Measurements from ENCODE around the gene BORCS6. TPM values are rescaled to one million over a fixed set of nuclear protein-coding genes. Genes with fewer than 3 reads are reported as not detected.

The BORCS6 gene
- total and polyA plus RNA-seq, 2 of the 13 experiments (the other 11 are each of a cell fraction or from before 2014, with no cell fraction given) = 2.0 to 5.1 TPM

DNA sequence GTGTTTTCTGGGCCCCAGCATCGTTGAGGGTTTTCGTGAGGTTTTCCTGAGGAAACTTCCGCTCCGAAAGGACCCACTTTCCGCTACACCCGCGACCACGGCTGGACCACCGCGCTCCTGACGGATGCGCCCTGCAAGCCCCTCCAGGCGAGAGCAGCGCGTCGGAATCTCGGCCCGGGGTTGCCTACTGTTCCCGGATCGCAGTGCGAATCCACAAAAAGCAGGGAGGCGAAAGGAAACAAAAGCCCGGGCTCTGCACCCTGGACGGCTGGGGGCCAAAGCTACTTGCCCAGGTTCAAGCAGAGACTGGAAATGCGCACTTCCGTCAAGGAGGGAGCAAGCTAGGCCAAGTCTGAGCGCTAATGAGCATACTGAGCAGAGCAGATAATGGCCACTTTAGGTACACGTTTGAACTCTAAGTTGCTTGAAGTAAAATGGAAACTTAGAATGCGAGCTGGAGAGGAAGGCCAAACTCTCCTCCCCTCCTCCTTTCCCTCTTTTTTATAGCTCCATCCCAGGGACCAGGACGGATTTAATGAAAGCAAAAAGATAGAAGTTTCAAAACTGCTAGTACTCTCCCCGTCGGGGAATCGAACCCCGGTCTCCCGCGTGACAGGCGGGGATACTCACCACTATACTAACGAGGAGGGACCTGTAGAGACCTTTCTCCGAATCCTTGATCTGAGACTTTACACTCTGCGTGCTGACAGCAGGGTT is 31.8 kb upstream of the BORCS6 start (continued):
- TF ChIP-seq, protein P1, sequence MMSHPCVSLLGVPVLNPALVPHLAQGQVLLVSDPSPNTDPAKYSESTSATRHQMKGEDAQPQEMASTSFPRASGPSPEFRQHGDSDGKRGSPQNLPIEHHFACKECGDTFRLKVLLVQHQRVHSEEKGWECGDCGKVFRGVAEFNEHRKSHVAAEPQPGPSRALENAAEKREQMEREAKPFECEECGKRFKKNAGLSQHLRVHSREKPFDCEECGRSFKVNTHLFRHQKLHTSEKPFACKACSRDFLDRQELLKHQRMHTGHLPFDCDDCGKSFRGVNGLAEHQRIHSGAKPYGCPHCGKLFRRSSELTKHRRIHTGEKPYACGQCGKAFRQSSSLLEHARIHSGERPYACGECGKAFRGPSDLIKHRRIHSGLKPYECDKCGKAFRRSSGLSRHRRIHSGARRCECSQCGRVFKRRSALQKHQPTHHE (CRISPR knock-in tag; IDR thresholded peaks at IDR 0.05; ENCODE audit: borderline replicate concordance) = peak; percentile 27
- TF ChIP-seq ZMYM2 (CRISPR knock-in tag; IDR thresholded peaks at IDR 0.05) (0 out of 2 replicates have a peak, but pooled peaks have one; percentile 40), ASH2L (IDR thresholded peaks at IDR 0.05; ENCODE audit: insufficient read length, low read depth, low read length) (peak; percentile 2), ZNF563 (CRISPR knock-in tag; IDR thresholded peaks at IDR 0.05) (0 out of 2 replicates have a peak, but pooled peaks have one; percentile 13), NFKB2 (CRISPR knock-in tag; IDR thresholded peaks at IDR 0.05; ENCODE audit: borderline replicate concordance) (peak; percentile 73; the same call in 1 of the 2 replicates), ZNF773 (CRISPR knock-in tag; IDR thresholded peaks at IDR 0.05; ENCODE audit: borderline replicate concordance) (0 out of 2 replicates have a peak, but pooled peaks have one; percentile 21), ZNF589 (CRISPR knock-in tag; conservative IDR thresholded peaks at IDR 0.05) (peak; percentile 14), TBL1XR1 (IDR thresholded peaks at IDR 0.05; ENCODE audit: borderline replicate concordance, low read length, partially characterized antibody) (peak; percentile 22), ZSCAN12 (CRISPR knock-in tag; IDR thresholded peaks at IDR 0.05) (0 out of 2 replicates have a peak, but pooled peaks have one; percentile 45), FOXP1 (IDR thresholded peaks at IDR 0.05) (no peak), FOXP1 (CRISPR knock-in tag; IDR thresholded peaks at IDR 0.05) (0 out of 2 replicates have a peak, but pooled peaks have one; percentile 27), SP2 (CRISPR knock-in tag; IDR thresholded peaks at IDR 0.05) (0 out of 2 replicates have a peak, but pooled peaks have one; percentile 17), ZNF430 (CRISPR knock-in tag; IDR thresholded peaks at IDR 0.05) (peak; percentile 74), NR2F2 (IDR thresholded peaks at IDR 0.05; ENCODE audit: borderline replicate concordance, low read depth) (peak; percentile 54; the same call in 1 of the 2 replicates), ZNF550 (CRISPR knock-in tag; IDR thresholded peaks at IDR 0.05; ENCODE audit: borderline replicate concordance) (no peak), HOXD1 (CRISPR knock-in tag; IDR thresholded peaks at IDR 0.05) (peak; percentile 11; the same call in 1 of the 2 replicates), TOPORS (CRISPR knock-in tag; IDR thresholded peaks at IDR 0.05) (no peak), HOXA7 (CRISPR knock-in tag; IDR thresholded peaks at IDR 0.05) (no peak), ZNF317 (CRISPR knock-in tag; IDR thresholded peaks at IDR 0.05) (peak; percentile 11; the same call in 1 of the 2 replicates)
- TF ChIP-seq, protein P2, sequence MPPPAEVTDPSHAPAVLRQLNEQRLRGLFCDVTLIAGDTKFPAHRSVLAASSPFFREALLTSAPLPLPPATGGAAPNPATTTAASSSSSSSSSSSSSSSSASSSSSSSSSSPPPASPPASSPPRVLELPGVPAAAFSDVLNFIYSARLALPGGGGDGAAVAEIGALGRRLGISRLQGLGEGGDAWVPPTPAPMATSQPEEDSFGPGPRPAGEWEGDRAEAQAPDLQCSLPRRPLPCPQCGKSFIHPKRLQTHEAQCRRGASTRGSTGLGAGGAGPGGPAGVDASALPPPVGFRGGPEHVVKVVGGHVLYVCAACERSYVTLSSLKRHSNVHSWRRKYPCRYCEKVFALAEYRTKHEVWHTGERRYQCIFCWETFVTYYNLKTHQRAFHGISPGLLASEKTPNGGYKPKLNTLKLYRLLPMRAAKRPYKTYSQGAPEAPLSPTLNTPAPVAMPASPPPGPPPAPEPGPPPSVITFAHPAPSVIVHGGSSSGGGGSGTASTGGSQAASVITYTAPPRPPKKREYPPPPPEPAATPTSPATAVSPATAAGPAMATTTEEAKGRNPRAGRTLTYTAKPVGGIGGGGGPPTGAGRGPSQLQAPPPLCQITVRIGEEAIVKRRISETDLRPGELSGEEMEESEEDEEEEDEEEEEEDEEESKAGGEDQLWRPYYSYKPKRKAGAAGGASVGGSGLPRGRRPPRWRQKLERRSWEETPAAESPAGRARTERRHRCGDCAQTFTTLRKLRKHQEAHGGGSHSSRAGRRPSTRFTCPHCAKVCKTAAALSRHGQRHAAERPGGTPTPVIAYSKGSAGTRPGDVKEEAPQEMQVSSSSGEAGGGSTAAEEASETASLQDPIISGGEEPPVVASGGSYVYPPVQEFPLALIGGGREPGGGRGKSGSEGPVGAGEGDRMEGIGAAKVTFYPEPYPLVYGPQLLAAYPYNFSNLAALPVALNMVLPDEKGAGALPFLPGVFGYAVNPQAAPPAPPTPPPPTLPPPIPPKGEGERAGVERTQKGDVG (CRISPR knock-in tag; IDR thresholded peaks at IDR 0.05; ENCODE audit: borderline replicate concordance) = no peak
- TF ChIP-seq, protein P3, sequence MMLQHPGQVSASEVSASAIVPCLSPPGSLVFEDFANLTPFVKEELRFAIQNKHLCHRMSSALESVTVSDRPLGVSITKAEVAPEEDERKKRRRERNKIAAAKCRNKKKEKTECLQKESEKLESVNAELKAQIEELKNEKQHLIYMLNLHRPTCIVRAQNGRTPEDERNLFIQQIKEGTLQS (CRISPR knock-in tag; IDR thresholded peaks at IDR 0.05) = peak; percentile 38; the same call in 1 of the 2 replicates
- TF ChIP-seq, protein P4, sequence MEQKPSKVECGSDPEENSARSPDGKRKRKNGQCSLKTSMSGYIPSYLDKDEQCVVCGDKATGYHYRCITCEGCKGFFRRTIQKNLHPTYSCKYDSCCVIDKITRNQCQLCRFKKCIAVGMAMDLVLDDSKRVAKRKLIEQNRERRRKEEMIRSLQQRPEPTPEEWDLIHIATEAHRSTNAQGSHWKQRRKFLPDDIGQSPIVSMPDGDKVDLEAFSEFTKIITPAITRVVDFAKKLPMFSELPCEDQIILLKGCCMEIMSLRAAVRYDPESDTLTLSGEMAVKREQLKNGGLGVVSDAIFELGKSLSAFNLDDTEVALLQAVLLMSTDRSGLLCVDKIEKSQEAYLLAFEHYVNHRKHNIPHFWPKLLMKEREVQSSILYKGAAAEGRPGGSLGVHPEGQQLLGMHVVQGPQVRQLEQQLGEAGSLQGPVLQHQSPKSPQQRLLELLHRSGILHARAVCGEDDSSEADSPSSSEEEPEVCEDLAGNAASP (CRISPR knock-in tag; IDR thresholded peaks at IDR 0.05; ENCODE audit: borderline replicate concordance) = 0 out of 2 replicates have a peak, but pooled peaks have one; percentile 62
- TF ChIP-seq, protein P5, sequence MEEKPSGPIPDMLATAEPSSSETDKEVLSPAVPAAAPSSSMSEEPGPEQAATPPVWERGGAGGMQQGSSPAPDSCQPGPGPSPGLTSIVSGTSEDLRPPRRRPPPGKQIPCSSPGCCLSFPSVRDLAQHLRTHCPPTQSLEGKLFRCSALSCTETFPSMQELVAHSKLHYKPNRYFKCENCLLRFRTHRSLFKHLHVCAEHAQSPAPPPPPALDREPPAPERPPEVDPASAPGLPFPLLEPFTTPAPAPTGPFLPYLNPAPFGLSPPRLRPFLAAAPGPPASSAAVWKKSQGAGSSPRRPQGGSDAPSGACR (CRISPR knock-in tag; IDR thresholded peaks at IDR 0.05) = 0 out of 2 replicates have a peak, but pooled peaks have one; percentile 30

All from HepG2 (cell line).